22Rv1 (cell line): ENCODE results near the gene CRB3.

Experiments used
- ZFX ChIP-seq: fragments of 450-650 bp; IDR thresholded peaks from 2 replicates; pipeline ENCODE4 v1.6.1; 2017; ENCODE audit warnings: antibody characterized with exemption, borderline replicate concordance
- TF ChIP-seq, protein P1 (sequence below): fragments of 450-650 bp; IDR thresholded peaks from 2 replicates; pipeline ENCODE4 v1.5.1; 2017; ENCODE audit warnings: mild to moderate bottlenecking

DNA sequence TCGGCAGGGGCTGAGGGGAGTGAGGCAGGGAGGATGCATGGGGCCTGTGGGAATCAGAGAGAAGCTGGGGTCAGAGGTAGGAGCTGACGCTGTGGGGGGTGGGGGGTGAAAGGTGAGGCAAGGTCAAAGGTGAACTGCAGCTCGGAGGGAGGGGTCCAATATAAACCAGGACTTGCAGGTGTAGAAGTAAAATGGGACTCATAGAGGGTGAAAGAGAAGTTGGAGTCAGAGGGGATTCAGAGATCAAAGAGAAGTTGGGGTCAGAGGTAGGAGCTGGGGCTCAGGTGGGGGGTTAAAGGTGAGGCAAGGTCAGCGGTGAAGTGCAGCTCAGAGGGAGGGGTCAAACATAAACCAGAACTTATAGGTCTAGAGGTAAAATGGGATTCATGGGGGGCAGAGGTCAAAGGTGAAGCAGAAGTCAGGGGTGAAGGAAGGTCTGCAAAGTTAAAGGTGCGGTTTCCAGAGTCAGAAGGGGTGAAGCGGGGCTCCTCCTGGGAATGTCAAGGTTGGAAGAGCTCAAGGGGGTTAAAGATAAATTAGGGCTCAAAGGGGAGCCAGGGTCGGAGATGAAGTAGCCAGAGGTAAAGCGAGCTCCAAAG is 30.5 kb downstream of the CRB3 start:
- TF ChIP-seq, protein P1, sequence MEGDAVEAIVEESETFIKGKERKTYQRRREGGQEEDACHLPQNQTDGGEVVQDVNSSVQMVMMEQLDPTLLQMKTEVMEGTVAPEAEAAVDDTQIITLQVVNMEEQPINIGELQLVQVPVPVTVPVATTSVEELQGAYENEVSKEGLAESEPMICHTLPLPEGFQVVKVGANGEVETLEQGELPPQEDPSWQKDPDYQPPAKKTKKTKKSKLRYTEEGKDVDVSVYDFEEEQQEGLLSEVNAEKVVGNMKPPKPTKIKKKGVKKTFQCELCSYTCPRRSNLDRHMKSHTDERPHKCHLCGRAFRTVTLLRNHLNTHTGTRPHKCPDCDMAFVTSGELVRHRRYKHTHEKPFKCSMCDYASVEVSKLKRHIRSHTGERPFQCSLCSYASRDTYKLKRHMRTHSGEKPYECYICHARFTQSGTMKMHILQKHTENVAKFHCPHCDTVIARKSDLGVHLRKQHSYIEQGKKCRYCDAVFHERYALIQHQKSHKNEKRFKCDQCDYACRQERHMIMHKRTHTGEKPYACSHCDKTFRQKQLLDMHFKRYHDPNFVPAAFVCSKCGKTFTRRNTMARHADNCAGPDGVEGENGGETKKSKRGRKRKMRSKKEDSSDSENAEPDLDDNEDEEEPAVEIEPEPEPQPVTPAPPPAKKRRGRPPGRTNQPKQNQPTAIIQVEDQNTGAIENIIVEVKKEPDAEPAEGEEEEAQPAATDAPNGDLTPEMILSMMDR: no peak
- TF ChIP-seq ZFX: no peak
